LHCN-M2 (cell line): ENCODE results near the gene MIER2. TPM values are rescaled to one million over a fixed set of nuclear protein-coding genes. Genes with fewer than 3 reads are reported as not detected.

Experiments used
- DNase-seq: peaks from one replicate; pipeline ENCODE4 v3.0.0-alpha.2; 2012; ENCODE audit warnings: low read depth
- total RNA-seq: library from RNA; depleted of rRNA; stranded (reverse); fragments of >200 nt; gene quantifications from 2 replicates; pipeline ENCODE4 v1.2.3, GENCODE V29; 2014

The MIER2 gene
- total RNA-seq, 1 experiment from 2014 or later, result 16.5 TPM

DNA sequence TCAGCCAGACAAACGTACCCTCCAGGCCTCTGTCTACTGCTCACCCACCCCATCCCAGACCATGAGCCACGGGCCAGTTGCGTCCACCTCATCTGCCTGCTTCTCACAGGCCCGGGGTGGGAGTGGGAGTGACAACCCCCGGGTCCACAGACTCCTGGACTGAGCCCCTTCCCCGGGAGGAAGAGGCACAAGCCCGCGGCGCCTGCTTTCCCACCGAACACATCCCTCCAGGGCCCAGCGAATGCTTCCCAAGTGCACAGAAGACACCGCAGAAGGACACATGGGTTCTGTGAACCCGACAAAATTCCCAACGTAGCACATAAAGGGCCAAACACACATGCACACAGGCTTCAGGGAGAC is 35.4 kb downstream of the MIER2 start:
- no peak for DNase-seq

GRCh38 chr19:308471-309205 is 36.0 kb downstream of the MIER2 start:
- no peak for DNase-seq

GRCh38 chr19:307793-308420 is 36.7 kb downstream of the MIER2 start:
- DNase-seq, result no peak

DNA sequence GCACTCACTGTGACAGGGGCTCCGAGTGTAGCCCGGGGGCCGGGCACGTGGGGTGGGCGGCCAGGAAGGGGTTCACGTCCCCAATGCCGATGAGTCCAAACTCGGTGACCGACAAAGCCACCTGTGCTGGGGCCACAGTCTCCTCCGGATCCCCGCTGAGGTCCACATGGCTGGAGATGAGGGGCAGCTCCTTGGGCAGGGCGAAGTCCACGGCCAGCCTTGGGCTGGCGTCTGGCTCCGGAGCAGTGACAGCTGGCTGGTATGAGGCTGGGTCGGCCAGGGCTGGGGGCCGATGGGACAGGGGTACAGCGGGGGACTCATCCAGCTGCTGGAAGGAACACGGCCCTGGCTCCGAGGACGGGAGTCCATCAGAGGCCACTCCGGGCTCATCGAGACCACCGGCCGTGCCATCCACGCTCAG is 37.5 kb downstream of the MIER2 start:
- DNase-seq, result no peak

- no peak for DNase-seq
Measured at GRCh38 chr19:306151-306900, 38.3 kb downstream of the MIER2 start.

DNA sequence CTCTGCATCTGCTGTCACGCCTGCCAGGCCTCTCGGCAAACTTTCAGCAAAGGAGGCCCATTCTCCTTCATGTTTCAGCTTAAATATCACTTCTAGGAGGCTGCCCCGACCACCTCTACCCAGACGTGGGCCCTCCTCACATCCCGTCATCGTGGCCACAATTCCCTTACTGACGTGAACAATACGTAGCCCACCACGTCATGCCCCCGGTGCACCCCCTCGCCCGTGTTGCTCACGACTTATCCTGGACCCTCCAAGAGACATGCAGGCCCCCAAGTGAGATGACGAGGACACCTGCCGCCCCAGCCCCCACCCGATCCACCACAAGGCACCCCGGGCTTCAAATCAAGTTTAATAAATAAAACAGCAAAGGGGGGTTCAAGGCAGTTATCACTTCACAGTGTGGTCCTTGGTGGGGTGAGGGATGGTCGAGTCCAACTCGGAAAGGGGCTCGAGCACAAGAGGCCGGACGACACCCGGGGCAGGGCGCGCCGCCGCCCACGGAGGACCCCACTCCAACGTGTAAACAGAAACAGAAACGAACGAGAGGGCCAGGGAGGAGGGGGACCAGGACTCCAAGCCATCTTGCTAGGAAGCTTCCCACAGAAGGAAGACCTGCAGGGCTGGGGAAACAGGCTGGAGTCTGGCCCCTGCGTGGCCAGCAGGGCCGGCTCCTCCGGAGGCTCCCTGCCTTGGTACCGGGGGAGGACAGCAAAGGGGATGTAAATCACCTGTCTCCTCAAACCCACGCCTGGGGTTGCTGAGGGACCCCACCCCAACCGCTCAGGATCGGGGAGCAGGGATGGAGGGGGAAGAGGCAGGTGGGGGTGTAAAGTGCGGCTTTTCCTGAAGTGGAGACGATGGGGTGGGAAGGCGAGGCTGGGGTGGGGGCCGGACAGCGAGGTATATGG is 39.1 kb downstream of the MIER2 start:
- DNase-seq, result no peak

DNA sequence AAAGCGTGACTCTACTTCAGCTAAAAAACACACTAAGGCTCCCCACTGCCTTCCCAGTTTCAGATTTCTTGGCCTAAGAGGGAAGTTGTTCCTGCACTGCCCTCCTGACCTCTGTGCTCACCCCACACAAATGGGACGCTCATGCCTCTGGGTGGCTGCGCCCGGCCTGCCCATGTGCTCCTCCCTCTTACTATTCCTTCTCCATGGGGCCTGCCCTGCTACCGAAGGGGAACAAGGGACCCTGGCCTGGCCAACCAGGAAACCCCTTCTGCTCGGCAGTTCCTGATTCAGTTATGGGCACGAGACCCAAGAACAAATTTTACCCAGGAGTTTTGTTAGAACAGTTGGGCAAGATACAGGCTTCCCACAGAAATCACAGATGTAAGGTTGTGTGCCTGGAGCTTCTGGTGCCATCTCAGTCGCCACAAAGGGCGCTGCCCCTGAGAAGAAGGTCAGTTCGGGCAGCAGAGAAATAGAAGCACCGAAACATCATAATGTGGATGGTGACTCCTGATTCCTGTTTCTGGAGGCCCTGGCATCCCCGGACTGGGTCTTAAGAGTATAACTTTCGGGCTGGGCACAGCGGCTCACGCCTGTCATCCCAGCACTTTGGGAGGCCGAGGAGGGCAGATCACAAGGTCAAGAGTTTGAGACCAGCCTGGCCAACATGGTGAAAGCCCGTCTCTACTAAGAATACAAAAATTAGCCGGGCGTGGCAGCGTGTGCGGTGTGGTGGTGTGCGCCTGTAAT is 47.9 kb downstream of the MIER2 start:
- DNase-seq, result no peak

DNA sequence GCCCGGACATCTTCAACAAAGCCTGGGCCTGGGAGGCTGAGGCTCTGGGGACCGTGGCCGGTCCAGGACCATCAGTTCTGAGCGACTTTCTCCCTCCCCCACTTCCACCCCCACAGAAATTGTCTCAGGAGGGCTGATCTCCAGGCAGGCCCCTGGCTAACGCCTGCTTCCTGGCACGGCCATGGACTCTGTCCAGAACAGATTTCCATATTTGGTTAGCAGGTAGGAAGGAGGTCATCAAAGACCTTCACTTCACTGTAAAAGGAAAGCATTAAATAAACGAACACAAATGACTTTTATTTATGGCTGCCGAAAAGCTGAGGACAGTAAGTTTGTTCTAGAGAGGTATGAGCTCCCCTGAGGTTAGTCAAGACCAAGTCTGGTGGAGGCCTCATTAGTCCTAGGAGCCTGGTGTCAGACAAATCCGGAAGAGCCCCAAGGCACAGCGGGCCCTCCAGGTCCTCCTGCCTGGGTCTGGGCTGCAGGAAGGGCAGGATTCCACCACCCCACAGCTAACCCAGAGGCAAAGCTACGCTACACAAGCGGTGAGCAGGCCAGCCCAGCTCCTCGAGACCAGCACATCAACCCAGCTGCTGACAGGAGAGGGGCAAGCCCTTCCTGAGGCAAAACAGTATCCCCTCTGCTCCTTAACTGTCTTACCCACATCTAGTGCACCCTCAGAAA is 48.8 kb downstream of the MIER2 start:
- no peak for DNase-seq

DNA sequence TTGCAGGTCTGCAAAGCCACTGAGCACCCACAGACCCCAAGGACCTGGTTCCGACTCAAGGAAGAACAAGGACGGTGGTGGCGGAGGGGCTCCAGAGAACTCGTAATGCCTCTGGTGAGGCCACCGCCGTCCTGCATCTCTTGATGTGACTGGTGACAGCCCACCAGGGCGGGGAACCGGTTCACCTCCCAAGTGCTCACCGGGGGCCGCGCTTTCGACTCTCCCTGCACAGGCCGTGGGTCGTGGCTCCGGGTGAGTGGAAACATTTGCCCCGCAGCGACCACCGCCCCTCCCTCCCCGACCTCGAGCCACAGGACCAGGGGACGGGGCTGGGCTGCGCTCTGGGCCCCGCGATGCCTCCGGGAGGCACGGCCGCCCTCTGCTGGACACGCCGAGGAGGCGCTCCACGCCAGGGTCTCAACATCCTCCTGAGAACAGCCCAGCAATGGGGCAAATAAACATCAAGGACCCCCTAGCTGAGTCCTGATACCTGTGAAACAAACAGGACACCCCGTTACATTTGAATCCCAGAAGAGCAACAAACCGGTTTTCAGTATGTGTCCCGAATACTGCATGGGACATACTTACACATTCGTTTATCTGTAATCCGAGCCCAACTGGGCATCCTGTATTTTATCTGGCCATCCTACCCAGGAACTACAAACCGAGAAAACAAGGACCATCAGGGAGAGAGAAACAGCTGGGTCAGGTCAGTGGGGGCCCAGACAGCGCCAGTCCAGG is 49.5 kb downstream of the MIER2 start:
- DNase-seq, result no peak

DNA sequence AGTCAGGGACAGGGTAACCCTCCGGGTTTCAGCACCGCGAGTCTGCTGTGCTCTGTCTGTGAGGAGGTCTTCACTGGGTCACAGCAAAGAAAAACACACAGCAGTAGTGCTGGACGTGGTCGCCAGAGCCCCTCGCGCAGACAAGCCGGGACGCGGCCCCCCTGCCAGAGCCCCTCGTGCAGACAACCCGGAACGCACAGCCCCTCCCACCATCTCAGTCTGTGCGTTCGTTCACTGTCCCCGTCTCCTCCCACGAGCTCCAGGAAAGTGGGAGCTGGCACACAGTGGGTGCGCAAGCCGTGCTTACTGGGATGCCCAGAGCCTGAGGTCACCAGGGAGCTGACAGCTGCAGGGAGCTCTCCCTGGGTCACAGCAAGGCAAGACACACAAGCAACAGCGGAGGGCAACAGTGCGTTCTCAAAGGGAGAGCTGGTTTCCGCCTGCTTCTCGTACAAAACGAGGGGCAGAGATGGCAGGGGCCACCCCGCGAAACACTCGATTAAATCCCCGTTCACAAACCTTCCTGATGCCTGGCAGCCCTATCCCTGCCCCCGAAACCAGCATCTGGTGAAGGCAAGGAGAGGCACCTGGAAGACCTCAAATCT is 50.2 kb downstream of the MIER2 start:
- peak; percentile 46 for DNase-seq

DNA sequence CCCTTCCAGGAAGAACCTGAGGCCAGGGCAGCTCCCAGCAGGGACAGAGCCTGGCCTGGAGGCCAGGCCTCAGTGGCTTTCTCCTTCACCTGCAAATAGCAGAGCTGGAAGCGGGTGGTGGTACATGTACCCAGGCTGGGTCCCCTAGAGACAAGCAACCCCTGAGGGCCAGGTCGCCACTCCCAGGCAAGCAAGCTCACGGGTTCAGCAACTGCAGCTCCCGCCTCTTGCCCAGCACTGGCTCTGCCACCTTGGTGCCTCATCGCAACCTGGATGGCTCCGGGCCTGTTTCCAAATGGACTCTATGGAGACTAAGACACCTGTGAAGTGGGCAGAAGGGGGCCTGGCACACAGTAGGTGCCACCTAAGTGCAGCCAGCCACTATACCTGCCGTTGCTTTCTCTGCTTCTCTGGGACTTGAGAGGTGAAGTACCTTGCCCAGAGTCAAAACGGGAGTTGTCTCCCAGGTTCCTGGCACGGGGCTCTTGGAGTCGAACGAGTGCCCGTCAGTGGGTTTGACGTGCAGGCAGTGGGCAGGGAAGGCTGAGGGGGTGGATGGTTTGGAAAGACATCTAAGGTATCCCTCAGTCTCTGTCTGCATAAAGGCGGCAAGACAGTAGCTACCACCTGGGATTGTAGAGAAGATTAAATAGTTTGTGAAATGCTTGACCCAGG is 51.0 kb downstream of the MIER2 start:
- DNase-seq, result no peak

GRCh38 chr19:292951-293350 is 51.6 kb downstream of the MIER2 start:
- DNase-seq, result no peak

GRCh38 chr19:292281-292884 is 52.2 kb downstream of the MIER2 start:
- no peak for DNase-seq

DNA sequence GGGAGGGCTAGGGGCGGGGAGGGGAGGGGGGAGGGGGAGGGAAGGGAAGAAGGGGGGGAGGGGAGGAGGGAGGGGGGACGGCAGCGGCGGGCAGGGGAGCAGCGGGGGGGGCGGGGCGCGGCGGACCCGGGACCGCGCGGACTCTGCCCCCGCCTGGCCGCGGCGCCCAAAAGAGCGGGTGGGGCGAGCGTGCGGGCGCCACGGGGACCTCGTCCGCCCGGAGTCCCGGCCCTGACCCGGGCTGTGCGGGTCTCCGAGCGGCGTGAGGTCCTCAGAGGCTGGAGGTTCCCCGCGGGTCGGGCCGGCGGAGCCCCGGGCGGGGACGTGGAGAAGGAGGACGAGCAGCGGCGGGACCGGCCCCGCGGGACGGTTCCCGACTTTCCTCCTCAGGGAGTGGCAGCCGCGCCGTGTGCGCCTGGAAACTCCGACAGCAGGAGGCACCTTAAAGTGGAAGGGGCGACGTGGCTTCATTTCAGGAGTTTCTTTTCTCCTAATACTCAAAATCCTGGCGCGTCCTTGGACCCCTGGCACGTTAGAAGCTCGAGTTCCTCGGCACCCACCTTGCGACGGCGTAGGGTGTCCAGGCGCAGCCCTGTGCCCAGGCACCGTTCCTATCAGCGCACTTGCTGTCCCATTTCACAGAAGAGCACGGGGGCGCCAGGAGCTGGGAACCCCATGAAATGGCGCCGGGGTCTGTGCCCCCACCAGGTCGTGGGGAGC is 52.9 kb downstream of the MIER2 start:
- DNase-seq, result no peak

DNA sequence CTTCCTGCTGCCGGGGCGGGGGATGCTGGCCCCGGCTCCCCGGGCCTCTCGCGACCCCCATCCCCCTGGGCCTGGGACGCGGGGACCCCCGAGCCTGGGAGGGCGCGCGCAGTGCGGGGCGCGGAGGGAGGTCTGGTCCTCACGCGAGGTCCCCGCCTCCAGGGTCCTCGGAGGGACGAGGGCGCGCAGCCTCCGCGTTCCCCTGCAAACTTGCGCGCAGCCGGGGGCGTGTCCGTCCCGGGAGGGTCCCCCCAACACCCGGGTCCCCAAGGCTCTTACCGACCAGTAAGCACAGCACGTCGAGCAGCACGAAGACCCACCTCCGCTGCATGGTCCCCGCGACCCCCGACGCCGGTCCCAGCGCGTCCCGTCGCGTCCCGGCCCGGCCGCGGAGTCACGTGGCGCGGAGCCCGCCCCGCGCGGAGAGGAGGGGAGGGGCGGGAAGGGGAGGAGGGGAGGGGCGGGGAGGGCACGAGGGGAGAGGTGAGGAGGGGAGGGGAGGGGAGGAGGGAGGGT is 53.5 kb downstream of the MIER2 start, which contains the start of gene PLPP2:
Gene PLPP2, minus strand, starts transcription at position 398 of the 516 bp plus-strand sequence. Its CDS starts 67 bp downstream, at position 331.
- no peak for DNase-seq

GRCh38 chr19:290372-291005 is 54.1 kb downstream of the MIER2 start:
- no peak for DNase-seq
